ENCODE measurements around the gene HGFAC.
A peak's percentile ranks its signal among the peaks of the same experiment; 100 is the strongest.

Gene HGFAC

DNA sequence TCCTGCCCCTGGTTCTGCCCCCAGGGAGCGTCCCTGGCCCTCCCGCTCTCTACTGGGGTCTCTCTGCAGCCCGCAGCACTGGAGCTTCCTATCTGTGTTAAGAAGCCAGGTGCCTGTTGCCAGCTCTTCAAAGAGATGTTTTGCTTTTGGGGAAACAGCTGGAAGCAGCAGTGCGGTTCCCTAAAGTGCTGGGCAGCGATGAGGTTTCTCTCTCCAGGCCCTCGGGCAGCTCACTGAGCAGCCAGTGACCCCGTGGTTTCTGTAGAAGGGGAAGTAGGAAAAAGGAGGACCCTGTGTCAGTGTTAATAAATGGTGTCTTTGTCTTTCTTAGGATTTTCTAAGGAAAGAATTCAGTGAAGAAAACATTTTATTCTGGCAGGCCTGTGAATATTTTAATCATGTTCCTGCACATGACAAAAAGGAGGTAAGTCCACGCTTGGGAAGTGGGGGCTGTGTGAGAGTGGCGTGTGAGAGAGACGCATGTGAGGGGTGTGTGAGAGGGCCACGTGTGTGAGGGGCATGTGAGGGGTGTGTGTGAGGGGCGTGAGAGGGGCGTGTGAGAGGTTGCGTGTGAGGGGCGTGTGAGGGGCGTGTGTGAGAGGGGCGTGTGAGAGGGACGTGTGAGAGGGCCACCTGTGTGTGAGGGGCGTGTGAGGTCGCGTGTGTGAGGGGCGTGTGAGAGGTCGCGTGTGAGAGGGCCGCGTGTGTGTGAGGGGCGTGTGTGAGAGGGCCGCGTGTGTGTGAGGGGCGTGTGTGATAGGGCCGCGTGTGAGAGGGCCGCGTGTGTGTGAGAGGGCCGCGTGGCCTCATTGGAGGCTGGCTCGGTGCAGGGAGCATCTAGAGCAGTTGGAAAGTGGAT lies 27.1 kb upstream of the HGFAC start:
- Histone ChIP-seq H3K27me3 (ENCODE audit: insufficient read depth, poor library complexity, severe bottlenecking) (no peaks in the 10 kb centered on the region), H3K36me3 (ENCODE audit: low read depth) (peaks cover 32% of the 10 kb centered on the region), H3K4me1 (ENCODE audit: insufficient read depth, poor library complexity, severe bottlenecking) (no peaks in the 10 kb centered on the region), H3K27ac (ENCODE audit: poor library complexity, severe bottlenecking) (no peak overlapping the region), H3K4me3 (ENCODE audit: severe bottlenecking) (no peak overlapping the region), H3K9me3 (ENCODE audit: severe bottlenecking) (no peaks in the 10 kb centered on the region)
- TF ChIP-seq, protein P1, sequence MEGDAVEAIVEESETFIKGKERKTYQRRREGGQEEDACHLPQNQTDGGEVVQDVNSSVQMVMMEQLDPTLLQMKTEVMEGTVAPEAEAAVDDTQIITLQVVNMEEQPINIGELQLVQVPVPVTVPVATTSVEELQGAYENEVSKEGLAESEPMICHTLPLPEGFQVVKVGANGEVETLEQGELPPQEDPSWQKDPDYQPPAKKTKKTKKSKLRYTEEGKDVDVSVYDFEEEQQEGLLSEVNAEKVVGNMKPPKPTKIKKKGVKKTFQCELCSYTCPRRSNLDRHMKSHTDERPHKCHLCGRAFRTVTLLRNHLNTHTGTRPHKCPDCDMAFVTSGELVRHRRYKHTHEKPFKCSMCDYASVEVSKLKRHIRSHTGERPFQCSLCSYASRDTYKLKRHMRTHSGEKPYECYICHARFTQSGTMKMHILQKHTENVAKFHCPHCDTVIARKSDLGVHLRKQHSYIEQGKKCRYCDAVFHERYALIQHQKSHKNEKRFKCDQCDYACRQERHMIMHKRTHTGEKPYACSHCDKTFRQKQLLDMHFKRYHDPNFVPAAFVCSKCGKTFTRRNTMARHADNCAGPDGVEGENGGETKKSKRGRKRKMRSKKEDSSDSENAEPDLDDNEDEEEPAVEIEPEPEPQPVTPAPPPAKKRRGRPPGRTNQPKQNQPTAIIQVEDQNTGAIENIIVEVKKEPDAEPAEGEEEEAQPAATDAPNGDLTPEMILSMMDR (IDR thresholded peaks at IDR 0.05; ENCODE audit: poor library complexity, severe bottlenecking), result no peak
- ATAC-seq (ENCODE audit: low read depth), result no peak
- DNase-seq (ENCODE audit: low spot score), result peak; percentile 36

DNA sequence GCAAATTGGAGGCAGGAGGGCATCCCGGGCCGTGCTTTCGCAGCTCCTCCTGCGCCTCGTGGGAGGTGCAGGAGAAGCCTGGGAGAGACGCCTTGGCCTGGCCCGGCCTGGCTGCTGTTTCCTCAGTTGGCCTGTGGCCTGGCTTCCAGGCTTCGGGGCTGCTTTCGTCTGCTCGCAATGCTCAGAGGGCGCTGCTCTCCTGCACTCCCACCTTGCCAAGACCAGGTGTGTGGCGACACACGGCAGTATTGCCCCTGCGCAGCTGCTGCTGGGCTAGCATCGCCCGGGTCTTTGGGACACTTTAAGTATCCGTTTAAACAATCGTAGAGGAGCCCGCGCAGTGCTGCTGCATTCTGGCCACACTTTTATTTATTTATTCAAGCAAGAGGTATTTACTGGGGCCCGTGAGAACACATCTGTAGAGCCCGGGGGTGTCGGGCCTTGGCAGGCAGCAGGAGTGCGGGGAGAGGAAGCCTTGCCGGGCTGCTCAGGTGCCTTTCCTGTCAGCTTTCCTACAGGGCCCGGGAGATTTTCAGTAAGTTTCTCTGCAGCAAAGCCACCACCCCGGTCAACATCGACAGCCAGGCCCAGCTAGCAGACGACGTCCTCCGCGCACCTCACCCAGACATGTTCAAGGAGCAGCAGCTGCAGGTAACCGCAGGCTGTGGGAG lies 26.2 kb upstream of the HGFAC start:
- Histone ChIP-seq H3K27me3 (ENCODE audit: insufficient read depth, poor library complexity, severe bottlenecking) (no peaks in the 10 kb centered on the region), H3K36me3 (ENCODE audit: low read depth) (peaks cover 32% of the 10 kb centered on the region), H3K4me3 (ENCODE audit: severe bottlenecking) (no peak overlapping the region), H3K27ac (ENCODE audit: poor library complexity, severe bottlenecking) (no peak overlapping the region), H3K4me1 (ENCODE audit: insufficient read depth, poor library complexity, severe bottlenecking) (no peaks in the 10 kb centered on the region), H3K9me3 (ENCODE audit: severe bottlenecking) (no peaks in the 10 kb centered on the region)
- TF ChIP-seq, protein P1 (IDR thresholded peaks at IDR 0.05; ENCODE audit: poor library complexity, severe bottlenecking), result no peak
- ATAC-seq (ENCODE audit: low read depth) (no peak), DNase-seq (ENCODE audit: low spot score) (peak; percentile 53)

DNA sequence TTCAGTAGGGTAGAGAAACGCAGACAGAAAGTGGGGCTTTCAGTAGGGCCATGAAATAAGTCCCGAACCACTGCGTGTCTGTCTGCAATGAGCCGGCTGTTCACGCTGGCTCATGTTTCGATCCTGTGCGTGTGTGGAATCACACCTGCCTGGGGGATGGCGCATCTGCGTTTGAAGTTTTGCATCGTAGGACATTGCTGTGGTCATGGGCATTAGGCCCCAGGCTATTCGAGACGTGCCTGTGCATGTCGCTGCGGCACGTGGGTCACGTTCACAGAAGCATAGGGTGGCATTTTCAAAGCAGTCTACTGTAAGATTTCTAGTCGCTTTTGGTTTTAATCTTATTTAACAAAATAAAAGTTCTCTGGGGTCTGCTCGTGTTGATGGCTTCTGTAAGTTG lies 25.5 kb upstream of the HGFAC start:
- no peak overlapping the region for H3K4me3 ChIP-seq (ENCODE audit: severe bottlenecking)
- no peaks in the 10 kb centered on the region for H3K4me1 ChIP-seq (ENCODE audit: insufficient read depth, poor library complexity, severe bottlenecking)
- no peaks in the 10 kb centered on the region for H3K9me3 ChIP-seq (ENCODE audit: severe bottlenecking)
- ATAC-seq (ENCODE audit: low read depth) (no peak), DNase-seq (ENCODE audit: low spot score) (peak; percentile 15)
- no peak overlapping the region for H3K27ac ChIP-seq (ENCODE audit: poor library complexity, severe bottlenecking)
- TF ChIP-seq, protein P1 (IDR thresholded peaks at IDR 0.05; ENCODE audit: poor library complexity, severe bottlenecking), result no peak
- no peaks in the 10 kb centered on the region for H3K27me3 ChIP-seq (ENCODE audit: insufficient read depth, poor library complexity, severe bottlenecking)
- H3K36me3 ChIP-seq (ENCODE audit: low read depth), result peaks cover 35% of the 10 kb centered on the region

DNA sequence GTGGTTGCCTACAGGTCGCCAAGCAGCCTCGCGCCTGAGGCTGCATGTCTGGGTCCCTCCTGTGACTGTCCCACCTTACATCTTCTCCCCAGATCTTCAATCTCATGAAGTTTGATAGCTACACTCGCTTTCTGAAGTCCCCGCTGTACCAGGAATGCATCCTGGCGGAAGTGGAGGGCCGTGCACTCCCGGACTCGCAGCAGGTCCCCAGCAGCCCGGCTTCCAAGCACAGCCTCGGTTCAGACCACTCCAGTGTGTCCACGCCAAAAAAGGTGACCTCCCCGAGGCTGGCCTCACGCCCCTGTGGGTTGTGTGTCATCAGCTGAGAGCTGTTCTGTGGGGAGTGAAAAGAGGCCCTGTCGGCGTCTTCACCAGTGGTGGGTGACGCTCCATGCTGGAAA lies 24.9 kb upstream of the HGFAC start:
- Histone ChIP-seq H3K4me1 (ENCODE audit: insufficient read depth, poor library complexity, severe bottlenecking) (no peaks in the 10 kb centered on the region), H3K27me3 (ENCODE audit: insufficient read depth, poor library complexity, severe bottlenecking) (no peaks in the 10 kb centered on the region), H3K4me3 (ENCODE audit: severe bottlenecking) (no peak overlapping the region), H3K36me3 (ENCODE audit: low read depth) (peaks cover 36% of the 10 kb centered on the region), H3K27ac (ENCODE audit: poor library complexity, severe bottlenecking) (no peak overlapping the region), H3K9me3 (ENCODE audit: severe bottlenecking) (no peaks in the 10 kb centered on the region)
- ATAC-seq (ENCODE audit: low read depth) (no peak), DNase-seq (ENCODE audit: low spot score) (peak; percentile 68)
- TF ChIP-seq, protein P1 (IDR thresholded peaks at IDR 0.05; ENCODE audit: poor library complexity, severe bottlenecking), result no peak
